ENCODE data around the gene PXK.
"Not testable (repeated sequence)": the region's sequence is repeated elsewhere in the genome, so short reads cannot be mapped to it uniquely, and the experiment has no call there.

PXK gene

DNA sequence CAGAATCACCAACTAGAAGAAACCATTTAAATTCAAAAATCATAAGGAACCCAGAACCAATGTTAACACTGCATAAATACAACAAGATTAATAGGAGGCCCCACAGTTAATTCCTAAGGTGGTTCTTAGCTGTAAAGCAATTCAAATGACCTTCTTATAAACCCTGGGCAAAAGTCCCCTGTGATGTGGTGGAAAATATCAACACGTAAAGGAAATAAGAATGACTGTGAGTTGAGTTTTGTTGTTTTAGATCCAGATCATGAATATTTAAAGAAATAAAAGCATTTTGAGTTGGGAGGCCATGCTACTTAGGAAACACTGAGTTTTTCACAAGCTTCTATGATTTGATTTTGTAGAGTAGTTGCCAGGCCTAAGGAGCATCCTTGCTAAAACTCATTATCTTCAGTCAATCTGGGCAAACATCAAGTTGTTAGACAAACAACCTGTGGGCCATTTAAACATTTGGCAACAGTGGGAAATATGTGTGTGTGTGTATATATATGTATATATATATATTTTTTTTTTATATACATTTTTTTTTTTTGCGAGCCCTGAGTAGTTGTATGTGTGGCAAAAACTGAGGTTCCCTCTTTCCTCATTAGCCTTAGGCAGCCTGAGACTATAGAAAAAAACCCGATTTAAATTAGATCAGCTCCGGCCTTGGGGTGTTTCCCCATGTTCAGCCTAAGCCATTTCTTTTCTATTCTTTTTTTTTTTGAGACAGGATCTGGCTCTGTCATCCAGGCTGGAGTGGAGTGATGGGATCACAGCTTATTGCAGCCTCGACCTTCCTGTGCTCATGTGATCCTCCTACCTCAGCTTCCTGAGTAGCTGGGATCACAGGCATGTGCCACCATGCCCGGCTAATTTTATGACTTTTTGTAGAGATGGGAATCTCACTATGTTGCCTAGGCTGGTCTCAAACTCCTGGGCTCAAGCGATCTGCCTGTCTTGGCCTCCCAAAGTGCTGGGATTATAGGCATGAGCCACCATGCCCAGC, 8.0 kb upstream of the PXK start:
- DNase-seq, result no peak

- DNase-seq, result peak; percentile 24
These were observed 7.1 kb upstream of the PXK start for GRCh38 chr3:58325525-58325992.

DNA sequence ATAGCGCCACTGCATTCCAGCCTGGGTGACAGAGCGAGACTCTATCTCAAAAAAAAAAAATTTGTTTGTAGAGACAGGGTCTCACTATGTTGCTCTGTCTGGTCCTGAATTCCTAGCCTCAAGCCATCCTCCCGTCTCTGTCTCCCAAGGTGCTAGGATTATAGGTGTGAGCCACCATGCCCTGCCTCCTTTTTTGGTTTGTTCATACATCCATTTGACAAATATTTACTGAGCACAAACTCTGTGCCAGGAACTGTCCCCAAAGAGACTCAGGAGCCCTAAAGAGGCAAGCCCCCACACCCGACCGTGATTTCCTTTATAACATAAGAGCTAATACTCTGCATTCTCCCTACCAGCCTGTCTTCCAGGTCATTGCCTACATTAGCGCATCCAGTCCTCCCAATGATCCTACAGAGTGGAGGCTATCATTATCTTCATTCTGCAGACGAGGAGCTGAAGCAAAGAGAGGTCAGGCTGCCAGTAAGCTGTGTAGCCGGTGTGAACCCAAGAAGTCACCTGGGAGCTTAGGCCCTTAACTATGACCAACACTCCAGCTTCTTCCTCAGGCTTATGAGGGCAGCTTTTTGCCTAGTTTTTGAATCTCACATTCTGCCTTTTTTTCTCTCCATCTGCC, 6.3 kb upstream of the PXK start:
- no peak for DNase-seq

GRCh38 chr3:58329150-58329921, 3.4 kb upstream of the PXK start:
- DNase-seq, result no peak

DNA sequence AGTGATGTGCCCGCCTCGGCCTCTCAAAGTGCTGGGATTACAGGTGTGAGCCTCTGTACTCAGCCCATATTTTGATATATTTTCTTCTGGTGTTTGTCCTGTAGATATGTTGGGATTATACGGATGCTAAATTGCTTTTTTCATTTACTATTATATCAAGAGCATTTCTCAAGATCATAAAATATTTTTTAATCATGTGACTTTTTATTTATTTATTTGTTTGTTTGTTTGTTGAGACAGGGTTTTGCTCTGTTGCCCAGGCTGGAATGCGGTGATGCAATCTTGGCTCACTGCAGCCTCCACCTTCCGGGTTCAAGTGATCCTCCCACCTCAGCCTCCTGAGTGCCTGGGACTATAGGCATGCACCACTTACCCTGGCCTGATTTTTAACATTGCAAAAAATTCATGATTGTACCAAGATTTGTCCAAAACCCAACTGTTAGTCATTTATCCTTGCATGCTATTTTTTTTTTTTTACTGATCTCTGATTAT, 2.7 kb upstream of the PXK start:
- DNase-seq, result no peak

GRCh38 chr3:58331593-58332152, 1.0 kb upstream of the PXK start:
- no peak for DNase-seq

DNA sequence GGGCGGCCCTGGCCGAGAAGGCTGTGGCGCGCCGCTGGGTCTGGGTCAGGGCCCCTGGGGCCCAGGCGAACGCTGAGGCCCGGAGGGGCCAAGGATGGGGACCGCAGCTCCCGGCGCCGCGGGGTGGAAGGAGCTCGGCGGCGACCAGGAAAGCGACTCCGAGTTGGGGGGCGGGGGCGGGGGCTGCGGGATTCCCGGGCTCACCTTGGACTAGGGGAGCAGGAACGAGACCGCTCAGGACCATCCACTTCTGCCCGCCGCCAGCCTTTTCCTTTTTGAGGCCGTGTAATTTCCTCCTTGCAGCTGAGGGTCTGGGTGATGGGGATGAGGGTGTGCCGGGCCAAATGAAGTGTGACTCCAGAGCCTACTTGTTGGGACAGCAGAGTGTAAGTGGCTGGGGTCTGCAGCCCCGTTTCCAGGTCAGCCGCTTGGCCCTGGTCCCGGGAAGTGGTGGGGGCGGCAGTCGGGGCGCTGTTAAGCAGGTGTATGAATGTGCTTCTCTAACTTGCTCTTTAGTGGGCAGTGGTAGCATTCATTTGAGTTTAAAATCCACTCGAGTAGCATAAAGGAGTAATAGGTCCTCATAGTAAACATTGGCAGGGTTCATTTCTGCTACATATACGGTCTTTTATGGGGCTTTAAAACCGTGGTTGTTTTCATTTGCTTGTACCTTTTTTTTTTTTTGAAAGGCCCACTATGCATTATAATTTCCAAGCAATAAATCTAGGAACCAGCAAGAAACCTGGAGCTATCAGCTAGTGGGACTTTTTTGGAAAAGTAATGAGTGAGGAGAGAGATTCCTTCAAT, 717 bp downstream of the PXK start:
- peak; percentile 3 for DNase-seq

- no peak for DNase-seq
These were observed 1.3 kb downstream of the PXK start for GRCh38 chr3:58334013-58334321.

- no peak for DNase-seq
These were observed 1.8 kb downstream of the PXK start for GRCh38 chr3:58334506-58334884.

- no peak for DNase-seq
These were observed 2.9 kb downstream of the PXK start for GRCh38 chr3:58335652-58335947.

- peak; percentile 52 for DNase-seq
These were observed 3.6 kb downstream of the PXK start for GRCh38 chr3:58336135-58336882.

DNA sequence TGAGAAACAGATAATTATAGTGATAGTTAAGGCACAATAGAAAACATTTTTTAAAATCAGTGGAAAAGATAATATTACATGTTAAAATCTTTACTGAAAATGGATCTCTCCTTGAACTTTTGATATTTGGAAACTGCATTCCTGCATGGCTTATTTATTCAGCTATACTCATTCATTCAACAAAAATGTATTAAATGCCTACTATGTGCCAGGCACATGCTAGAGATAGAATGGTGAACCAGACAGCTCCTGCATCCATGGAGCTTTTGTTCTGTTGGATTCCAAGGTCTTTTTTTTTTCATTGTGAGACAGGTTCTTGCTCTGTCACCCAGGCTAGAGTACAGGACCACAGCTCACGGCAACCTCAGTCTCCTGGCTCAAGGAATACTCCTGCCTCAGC, 4.5 kb downstream of the PXK start:
- DNase-seq, result no peak

DNA sequence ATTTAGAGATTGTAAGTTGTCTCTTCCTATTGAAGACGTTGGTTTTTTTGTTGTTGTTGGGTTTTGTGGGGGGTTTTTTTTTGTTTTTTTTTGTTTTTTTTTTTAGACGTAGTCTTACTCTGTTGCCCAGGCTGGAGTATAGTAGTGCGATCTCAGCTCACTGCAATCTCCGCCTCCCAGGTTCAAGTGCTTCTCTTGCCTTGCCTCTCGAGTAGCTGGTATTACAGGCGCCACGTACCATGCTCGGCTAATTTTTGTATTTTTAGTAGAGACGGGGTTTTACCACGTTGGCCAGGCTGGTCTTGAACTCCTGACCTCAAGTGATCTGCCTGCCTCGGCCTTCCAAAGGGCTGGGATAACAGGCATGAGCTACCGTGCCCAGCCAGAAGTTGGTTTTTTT, 6.5 kb downstream of the PXK start:
- not testable (repeated sequence) for DNase-seq

GRCh38 chr3:58340594-58341244, 8.0 kb downstream of the PXK start:
- no peak for DNase-seq

DNA sequence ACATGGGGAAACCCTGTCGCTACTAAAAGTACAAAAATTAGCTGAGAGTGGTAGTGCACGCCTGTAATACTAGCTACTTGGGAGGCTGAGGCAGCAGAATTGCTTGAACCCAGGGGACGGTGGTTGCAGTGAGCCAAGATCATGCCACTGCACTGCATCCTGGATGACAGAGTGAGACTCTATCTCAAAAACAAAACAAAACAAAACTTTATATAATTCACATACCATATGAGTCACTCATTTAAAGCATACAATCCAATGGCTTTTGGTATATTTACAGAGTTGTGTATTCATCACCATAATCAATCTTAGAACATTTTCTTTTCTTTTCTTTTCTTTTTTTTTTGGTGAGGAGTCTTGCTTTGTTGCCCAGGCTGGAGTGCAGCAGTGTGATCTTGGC, 8.7 kb downstream of the PXK start:
- DNase-seq, result no peak

GRCh38 chr3:58342676-58343075, 10.0 kb downstream of the PXK start:
- DNase-seq, result no peak

- DNase-seq, result no peak
These were observed 12.8 kb downstream of the PXK start for GRCh38 chr3:58345457-58345856.

DNA sequence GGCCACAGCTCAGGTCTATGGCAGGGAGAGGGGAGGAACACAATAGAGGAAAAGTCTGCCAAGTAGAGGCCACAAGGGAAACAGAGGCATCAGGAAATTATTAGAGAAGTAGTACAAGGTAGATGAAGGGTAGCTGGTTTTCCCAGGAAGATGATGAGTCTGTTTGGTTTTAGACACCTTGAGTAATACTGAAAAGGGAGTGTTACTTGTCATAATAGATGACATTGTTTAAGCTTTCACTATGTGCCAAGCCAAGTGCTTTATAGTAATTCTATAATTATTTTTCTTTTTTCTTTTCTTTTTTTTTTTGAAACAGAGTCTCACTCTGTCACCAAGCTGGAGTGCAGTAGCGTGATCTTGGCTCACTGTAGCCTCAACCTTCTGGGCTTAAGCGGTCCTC, 13.7 kb downstream of the PXK start:
- no peak for DNase-seq

DNA sequence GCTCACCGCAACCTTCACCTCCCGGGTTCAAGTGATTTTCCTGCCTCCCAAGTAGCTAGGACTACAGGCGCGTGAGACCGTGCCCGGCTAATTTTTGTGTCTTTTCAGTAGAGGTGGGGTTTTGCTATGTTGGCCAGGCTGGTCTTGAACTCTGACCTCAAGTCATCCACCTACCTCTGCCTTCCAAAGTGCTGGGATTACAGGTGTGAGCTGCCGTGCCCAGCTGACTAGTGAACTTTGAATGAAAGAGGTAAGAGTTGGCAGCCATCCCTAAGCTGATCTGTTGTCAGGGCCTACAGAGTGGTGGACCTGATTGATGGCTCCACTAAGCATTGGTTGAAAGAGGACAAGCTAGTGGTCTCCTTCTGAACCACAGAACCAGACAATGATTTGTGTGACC, 15.3 kb downstream of the PXK start:
- no peak for DNase-seq

DNA sequence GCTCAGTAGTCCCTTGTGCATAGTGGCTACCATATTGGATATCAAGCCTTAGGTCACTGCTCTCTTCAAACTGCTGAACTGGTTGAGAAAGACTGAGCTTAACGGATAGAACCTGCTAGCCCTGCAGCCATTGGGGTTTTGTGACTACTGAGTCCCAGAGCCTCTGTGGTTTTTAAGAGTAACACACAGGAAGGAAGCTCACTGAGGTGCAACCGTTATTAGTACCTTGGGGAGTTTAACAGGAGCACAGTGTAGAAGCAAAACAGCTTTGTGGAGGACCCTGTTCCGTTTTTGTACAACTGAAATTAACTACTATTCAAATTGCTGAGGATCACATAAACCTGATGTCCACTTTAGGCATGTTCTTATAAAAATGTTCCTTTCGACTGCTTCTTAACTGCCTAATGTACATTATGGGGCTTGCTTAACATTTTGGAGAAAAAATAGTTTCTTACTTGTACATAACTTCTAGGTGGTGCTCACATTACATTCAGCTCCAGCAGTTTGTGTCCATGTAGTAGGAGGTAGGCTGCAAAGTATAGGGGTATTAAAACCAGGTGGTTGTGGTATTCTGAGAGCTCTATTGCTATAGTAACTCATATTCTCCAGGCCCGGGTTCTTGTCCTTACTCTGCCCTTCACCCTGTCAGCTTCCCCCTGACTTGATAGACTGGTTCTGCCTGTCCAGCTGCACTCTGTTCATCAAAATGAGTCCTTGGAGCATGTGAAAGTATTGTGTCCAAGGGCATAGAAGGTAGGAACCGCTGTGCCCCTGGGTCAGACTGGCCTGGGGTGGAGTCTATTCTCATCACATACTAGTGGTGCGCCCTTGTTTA, 17.3 kb downstream of the PXK start:
- DNase-seq, result no peak
